WI38 (cell line): ENCODE measurements around the gene SECISBP2L.

Source experiments
- H3K4me3 ChIP-seq: 2 replicates; pipeline ENCODE4 v1.5.1; 2011; ENCODE audit warnings: low read depth, mild to moderate bottlenecking, control low read depth, low read length
- TF ChIP-seq, protein P1 (sequence below): IDR thresholded peaks from 2 replicates; pipeline ENCODE4 v1.5.1; 2012; ENCODE audit warnings: low read depth, mild to moderate bottlenecking, control low read depth, low read length

The SECISBP2L gene

GRCh38 chr15:48984021-48984710, 62.1 kb downstream of the SECISBP2L start:
- no peak overlapping the region for H3K4me3 ChIP-seq
- TF ChIP-seq, protein P1, sequence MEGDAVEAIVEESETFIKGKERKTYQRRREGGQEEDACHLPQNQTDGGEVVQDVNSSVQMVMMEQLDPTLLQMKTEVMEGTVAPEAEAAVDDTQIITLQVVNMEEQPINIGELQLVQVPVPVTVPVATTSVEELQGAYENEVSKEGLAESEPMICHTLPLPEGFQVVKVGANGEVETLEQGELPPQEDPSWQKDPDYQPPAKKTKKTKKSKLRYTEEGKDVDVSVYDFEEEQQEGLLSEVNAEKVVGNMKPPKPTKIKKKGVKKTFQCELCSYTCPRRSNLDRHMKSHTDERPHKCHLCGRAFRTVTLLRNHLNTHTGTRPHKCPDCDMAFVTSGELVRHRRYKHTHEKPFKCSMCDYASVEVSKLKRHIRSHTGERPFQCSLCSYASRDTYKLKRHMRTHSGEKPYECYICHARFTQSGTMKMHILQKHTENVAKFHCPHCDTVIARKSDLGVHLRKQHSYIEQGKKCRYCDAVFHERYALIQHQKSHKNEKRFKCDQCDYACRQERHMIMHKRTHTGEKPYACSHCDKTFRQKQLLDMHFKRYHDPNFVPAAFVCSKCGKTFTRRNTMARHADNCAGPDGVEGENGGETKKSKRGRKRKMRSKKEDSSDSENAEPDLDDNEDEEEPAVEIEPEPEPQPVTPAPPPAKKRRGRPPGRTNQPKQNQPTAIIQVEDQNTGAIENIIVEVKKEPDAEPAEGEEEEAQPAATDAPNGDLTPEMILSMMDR = no peak

- no peak overlapping the region for H3K4me3 ChIP-seq
- TF ChIP-seq, protein P1 = no peak
These were observed 62.9 kb downstream of the SECISBP2L start for GRCh38 chr15:48983300-48983699.

- H3K4me3 ChIP-seq = no peak overlapping the region
- TF ChIP-seq, protein P1 = no peak
These were observed 64.3 kb downstream of the SECISBP2L start for GRCh38 chr15:48981941-48982340.

GRCh38 chr15:48978638-48979037, 67.6 kb downstream of the SECISBP2L start:
- H3K4me3 ChIP-seq = no peak overlapping the region
- TF ChIP-seq, protein P1 = no peak

- peak overlapping the region; percentile 58; the same call in 1 of the 2 replicates for H3K4me3 ChIP-seq
- TF ChIP-seq, protein P1 = no peak
These were observed 69.7 kb downstream of the SECISBP2L start for GRCh38 chr15:48976444-48977088.

DNA sequence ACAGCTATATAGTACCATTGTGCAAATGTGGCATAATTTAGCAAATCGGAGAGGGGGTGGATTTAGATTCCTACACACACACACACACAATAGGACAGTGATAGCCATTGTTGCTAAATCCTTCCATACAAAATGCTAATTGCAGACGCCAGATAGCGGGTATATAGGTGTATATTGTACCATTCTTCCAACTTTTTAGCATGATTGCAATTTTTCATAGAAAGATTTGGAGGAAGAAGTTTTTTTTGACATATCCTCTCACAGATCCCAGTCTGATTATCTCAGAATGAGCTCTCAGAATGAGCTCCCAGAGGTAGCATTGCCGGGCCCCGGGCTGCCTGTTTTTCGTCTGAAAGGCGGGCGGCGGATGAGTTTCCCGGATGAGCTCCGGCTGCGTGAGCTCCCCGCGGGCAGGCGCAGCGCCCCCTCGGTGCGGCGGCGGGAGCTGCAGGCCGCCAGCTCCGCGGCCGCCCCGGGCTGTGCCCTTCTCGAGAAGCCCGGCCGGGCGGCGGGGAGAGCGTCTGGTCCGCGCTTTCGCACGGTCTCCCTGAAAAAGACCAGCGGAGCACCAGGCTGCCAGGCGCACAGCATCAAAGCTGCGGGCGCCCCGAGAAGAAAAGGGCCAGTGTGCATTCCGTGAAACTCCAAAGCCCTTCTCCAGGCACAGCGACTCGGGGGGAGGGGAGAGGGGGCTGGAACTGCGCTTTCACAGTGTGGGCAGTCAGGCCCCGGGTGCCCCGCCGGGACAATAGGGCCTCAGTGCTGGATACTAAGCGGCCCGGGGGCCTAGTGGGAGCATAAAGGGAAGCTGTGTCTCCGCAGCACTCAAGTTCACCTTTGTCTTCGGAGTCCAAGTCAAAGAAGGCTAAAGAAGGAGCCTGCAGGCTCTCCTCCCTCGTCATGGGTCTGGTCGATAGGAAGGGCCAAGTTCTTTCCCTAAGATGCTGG, 70.5 kb downstream of the SECISBP2L start:
- TF ChIP-seq, protein P1 = peak; percentile 70
- H3K4me3 ChIP-seq = peak overlapping the region; percentile 58
